H9 (cell line): Measurements from ENCODE around the gene IL1RAPL1. TPM values are rescaled to one million over a fixed set of nuclear protein-coding genes. Genes with fewer than 3 reads are reported as not detected.

Experiments used
- DNase-seq: peaks from one replicate; pipeline ENCODE4 v3.0.0-alpha.2; 2017
- H2AFZ ChIP-seq: one replicate; pipeline ENCODE4 v1.6.1; 2013; ENCODE audit warnings: mild to moderate bottlenecking, low read length, control low read depth, moderate library complexity
- H2AK5ac ChIP-seq: 2 replicates; pipeline ENCODE4 v1.6.1; 2013; ENCODE audit warnings: low read length, control low read depth, mixed read lengths; ENCODE audit not compliant: insufficient read length
- H2BK120ac ChIP-seq: one replicate; pipeline ENCODE4 v1.6.1; 2013; ENCODE audit warnings: low read depth, mild to moderate bottlenecking, low read length, control low read depth, inconsistent platforms; ENCODE audit not compliant: poor library complexity, severe bottlenecking
- H2BK12ac ChIP-seq: 2 replicates; pipeline ENCODE4 v1.6.1; 2013; ENCODE audit warnings: low read length, control low read depth, mixed read lengths, low read depth; ENCODE audit not compliant: insufficient read length
- H2BK15ac ChIP-seq: 2 replicates; pipeline ENCODE4 v1.6.1; 2013; ENCODE audit warnings: low read depth, low read length, control low read depth
- H2BK20ac ChIP-seq: one replicate; pipeline ENCODE4 v1.6.1; 2013; ENCODE audit warnings: low read depth, mild to moderate bottlenecking, low read length, control low read depth, inconsistent platforms; ENCODE audit not compliant: poor library complexity, severe bottlenecking
- H2BK5ac ChIP-seq: 2 replicates; pipeline ENCODE4 v1.6.1; 2013; ENCODE audit warnings: low read length, control low read depth, mixed read lengths; ENCODE audit not compliant: insufficient read length
- H3K14ac ChIP-seq: 2 replicates; pipeline ENCODE4 v1.6.1; 2013; ENCODE audit warnings: low read length, control low read depth; ENCODE audit not compliant: insufficient read depth
- H3K18ac ChIP-seq: 2 replicates; pipeline ENCODE4 v1.6.1; 2013; ENCODE audit warnings: low read depth, mild to moderate bottlenecking, mixed read lengths, low read length, control low read depth; ENCODE audit not compliant: insufficient read length
- H3K23ac ChIP-seq: 2 replicates; pipeline ENCODE4 v1.6.1; 2013; ENCODE audit warnings: low read length, control low read depth, mixed read lengths, low read depth; ENCODE audit not compliant: insufficient read length
- H3K23me2 ChIP-seq: 2 replicates; pipeline ENCODE4 v1.6.1; 2013; ENCODE audit warnings: low read depth, mild to moderate bottlenecking, mixed read lengths, low read length, control low read depth; ENCODE audit not compliant: insufficient read length, poor library complexity, severe bottlenecking
- H3K27ac ChIP-seq: 2 replicates; pipeline ENCODE4 v1.5.1; 2013; ENCODE audit warnings: low read length, control low read depth, mixed read lengths, low read depth; ENCODE audit not compliant: insufficient read length
- H3K27me3 ChIP-seq: 2 replicates; pipeline ENCODE4 v1.6.1; 2013; ENCODE audit warnings: low read length, control low read depth, inconsistent platforms; ENCODE audit not compliant: insufficient read depth
- H3K4ac ChIP-seq: 2 replicates; pipeline ENCODE4 v1.6.1; 2013; ENCODE audit warnings: low read depth, mild to moderate bottlenecking, control low read depth, inconsistent platforms, low read length, moderate library complexity
- H3K4me1 ChIP-seq: 2 replicates; pipeline ENCODE4 v1.6.1; 2013; ENCODE audit warnings: low read length, control low read depth, inconsistent platforms; ENCODE audit not compliant: insufficient read depth
- H3K4me2 ChIP-seq: 2 replicates; pipeline ENCODE4 v1.6.1; 2013; ENCODE audit warnings: low read length, control low read depth, mixed read lengths; ENCODE audit not compliant: insufficient read length, insufficient read depth
- H3K56ac ChIP-seq: 2 replicates; pipeline ENCODE4 v1.6.1; 2013; ENCODE audit warnings: low read depth, mild to moderate bottlenecking, mixed read lengths, low read length, control low read depth; ENCODE audit not compliant: insufficient read length
- H3K79me1 ChIP-seq: 2 replicates; pipeline ENCODE4 v1.6.1; 2013; ENCODE audit warnings: low read depth, mild to moderate bottlenecking, moderate library complexity, low read length, control low read depth, inconsistent platforms; ENCODE audit not compliant: insufficient read depth, poor library complexity, severe bottlenecking
- H3K79me2 ChIP-seq: 2 replicates; pipeline ENCODE4 v1.6.1; 2013; ENCODE audit warnings: low read length, control low read depth, inconsistent platforms; ENCODE audit not compliant: insufficient read depth
- H3K9ac ChIP-seq: 2 replicates; pipeline ENCODE4 v1.6.1; 2013; ENCODE audit warnings: low read length, control low read depth, mixed read lengths; ENCODE audit not compliant: insufficient read length; ENCODE audit errors: extremely low read depth
- H3K9me3 ChIP-seq: one replicate; pipeline ENCODE4 v1.6.1; 2013; ENCODE audit warnings: low read depth, low read length, inconsistent platforms; ENCODE audit not compliant: control insufficient read depth
- H3T11ph ChIP-seq: one replicate; pipeline ENCODE4 v1.6.1; 2013; ENCODE audit warnings: mild to moderate bottlenecking, low read length, control low read depth, inconsistent platforms
- H4K20me1 ChIP-seq: one replicate; pipeline ENCODE4 v1.6.1; 2013; ENCODE audit not compliant: control insufficient read depth, insufficient read length, insufficient read depth
- H4K5ac ChIP-seq: 2 replicates; pipeline ENCODE4 v1.6.1; 2013; ENCODE audit warnings: low read depth, mild to moderate bottlenecking, mixed read lengths, low read length, control low read depth; ENCODE audit not compliant: insufficient read length
- H4K8ac ChIP-seq: replicated peaks from 2 replicates; pipeline ENCODE4 v1.6.1; 2013; ENCODE audit warnings: low read length, control low read depth, mixed read lengths, low read depth; ENCODE audit not compliant: insufficient read length
- H4K91ac ChIP-seq: 2 replicates; pipeline ENCODE4 v1.6.1; 2013; ENCODE audit warnings: low read depth, mild to moderate bottlenecking, moderate library complexity, mixed read lengths, low read length, control low read depth; ENCODE audit not compliant: insufficient read length
- H3K27ac Mint-ChIP-seq, 3 experiments: 2 replicates in 2 of 3; 3 replicates in 1 of 3; pipeline ENCODE4 v1.8.0; 2020 to 2021; ENCODE audit warnings: mixed read lengths in 3 of 3, mild to moderate bottlenecking in 1 of 3, moderate library complexity in 1 of 3
- H3K27me3 Mint-ChIP-seq: 2 replicates; pipeline ENCODE4 v1.8.0; 2021; ENCODE audit warnings: low read depth, mild to moderate bottlenecking, moderate library complexity, mixed read lengths
- H3K36me3 Mint-ChIP-seq, 3 experiments: 2 replicates in 2 of 3; 3 replicates in 1 of 3; pipeline ENCODE4 v1.8.0; 2020 to 2021; ENCODE audit warnings: low read depth in 3 of 3, mixed read lengths in 3 of 3; ENCODE audit not compliant: insufficient read depth in 1 of 3
- H3K4me1 Mint-ChIP-seq, 2 experiments: 2 replicates each; pipeline ENCODE4 v1.8.0; 2020; ENCODE audit warnings: mixed read lengths in 2 of 2
- H3K4me3 Mint-ChIP-seq, 2 experiments: 2 replicates in 1 of 2; 3 replicates in 1 of 2; pipeline ENCODE4 v1.8.0; 2020 to 2021; ENCODE audit warnings: mild to moderate bottlenecking in 2 of 2, mixed read lengths in 2 of 2, moderate library complexity in 1 of 2
- H3K9me3 Mint-ChIP-seq, 2 experiments: 2 replicates in 1 of 2; 3 replicates in 1 of 2; pipeline ENCODE4 v1.8.0; 2020; ENCODE audit warnings: mild to moderate bottlenecking in 2 of 2, mixed read lengths in 2 of 2, moderate library complexity in 1 of 2
- WGBS: extraction: QIAGEN DNeasy Blood & Tissue Kit; methylation state at CpG from one replicate; pipeline ENCODE4 v1.1.7; 2013; ENCODE audit warnings: missing lambda C conversion rate, low lambda C conversion rate, mixed read lengths; ENCODE audit not compliant: insufficient read length; ENCODE audit errors: extremely low coverage; 5-methylcytosine and 5-hydroxymethylcytosine counted together
- total RNA-seq: library from RNA; stranded (reverse); gene quantifications from 2 replicates; pipeline ENCODE4 v1.2.1, GENCODE V29; 2021
- TF ChIP-seq, protein P1 (sequence below): fragments of 200-600 bp; sonication (generic); conservative IDR thresholded peaks from 3 replicates; pipeline ENCODE4 v1.8.0; 2021; ENCODE audit warnings: antibody characterized with exemption, mild to moderate bottlenecking

IL1RAPL1 gene
- total RNA-seq, 1 experiment from 2014 or later, result 0.31 TPM

DNA sequence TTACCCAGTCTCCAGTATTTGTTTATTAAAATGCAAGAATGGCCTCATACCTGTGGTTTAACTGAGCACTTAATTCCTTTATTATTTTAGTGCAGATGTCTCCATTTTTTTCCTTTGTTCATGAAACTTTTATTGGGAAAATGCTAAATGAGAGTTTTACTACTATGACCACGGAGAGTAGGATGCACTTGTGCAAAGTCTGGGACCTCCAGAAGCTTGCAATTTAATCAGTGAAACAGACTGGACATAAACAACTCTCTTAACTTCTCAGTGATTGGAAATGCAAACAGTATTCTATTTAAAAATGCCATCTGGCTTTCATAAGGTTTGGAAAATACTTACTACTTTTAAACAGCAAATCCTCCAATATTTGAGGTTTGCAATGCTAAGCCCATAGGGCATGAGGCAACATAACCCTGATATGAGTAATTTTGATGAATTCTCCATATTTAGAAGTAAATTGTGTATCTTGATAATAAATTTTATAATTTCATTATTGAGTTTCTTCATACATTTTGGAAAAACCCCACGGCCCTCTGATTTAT lies 909.5 kb downstream of the IL1RAPL1 start:
- Histone ChIP-seq H4K91ac (no peak overlapping the region), H3K27me3 (no peaks in the 10 kb centered on the region), H4K5ac (no peak overlapping the region), H3K18ac (no peak overlapping the region), H3K27ac (no peak overlapping the region), H4K20me1 (no peaks in the 10 kb centered on the region), H3K23me2 (no peaks in the 10 kb centered on the region), H2BK20ac (no peak overlapping the region), H3K14ac (no peak overlapping the region), H2BK12ac (no peak overlapping the region), H2BK120ac (no peak overlapping the region), H3K4me1 (no peaks in the 10 kb centered on the region), H3K4ac (no peak overlapping the region), H4K8ac (no peak overlapping the region), H2BK5ac (no peak overlapping the region), H2BK15ac (no peak overlapping the region), H3K56ac (no peak overlapping the region), H3K9me3 (no peaks in the 10 kb centered on the region), H3T11ph (no peak overlapping the region), H2AFZ (no peak overlapping the region), H3K23ac (no peak overlapping the region), H2AK5ac (no peak overlapping the region), H3K79me2 (no peaks in the 10 kb centered on the region), H3K4me2 (no peak overlapping the region), H3K9ac (no peak overlapping the region), H3K79me1 (no peaks in the 10 kb centered on the region)
- H3K9me3 Mint-ChIP-seq, result peaks cover 3 to 41% of the 10 kb centered on the region in 2 experiments
- H3K36me3 Mint-ChIP-seq, result no peaks in the 10 kb centered on the region; a peak in 1 of 7 replicates
- no peak overlapping the region for H3K4me3 Mint-ChIP-seq
- H3K27ac Mint-ChIP-seq, result no peak overlapping the region
- peaks cover 5 to 6% of the 10 kb centered on the region in 2 experiments; a peak in 3 of 4 replicates for H3K4me1 Mint-ChIP-seq
- no peaks in the 10 kb centered on the region; the same call in none of the 2 replicates for H3K27me3 Mint-ChIP-seq
- DNase-seq, result no peak
- WGBS, result no CpG with 5 or more reads among the region's 2 CpGs
- TF ChIP-seq, protein P1, sequence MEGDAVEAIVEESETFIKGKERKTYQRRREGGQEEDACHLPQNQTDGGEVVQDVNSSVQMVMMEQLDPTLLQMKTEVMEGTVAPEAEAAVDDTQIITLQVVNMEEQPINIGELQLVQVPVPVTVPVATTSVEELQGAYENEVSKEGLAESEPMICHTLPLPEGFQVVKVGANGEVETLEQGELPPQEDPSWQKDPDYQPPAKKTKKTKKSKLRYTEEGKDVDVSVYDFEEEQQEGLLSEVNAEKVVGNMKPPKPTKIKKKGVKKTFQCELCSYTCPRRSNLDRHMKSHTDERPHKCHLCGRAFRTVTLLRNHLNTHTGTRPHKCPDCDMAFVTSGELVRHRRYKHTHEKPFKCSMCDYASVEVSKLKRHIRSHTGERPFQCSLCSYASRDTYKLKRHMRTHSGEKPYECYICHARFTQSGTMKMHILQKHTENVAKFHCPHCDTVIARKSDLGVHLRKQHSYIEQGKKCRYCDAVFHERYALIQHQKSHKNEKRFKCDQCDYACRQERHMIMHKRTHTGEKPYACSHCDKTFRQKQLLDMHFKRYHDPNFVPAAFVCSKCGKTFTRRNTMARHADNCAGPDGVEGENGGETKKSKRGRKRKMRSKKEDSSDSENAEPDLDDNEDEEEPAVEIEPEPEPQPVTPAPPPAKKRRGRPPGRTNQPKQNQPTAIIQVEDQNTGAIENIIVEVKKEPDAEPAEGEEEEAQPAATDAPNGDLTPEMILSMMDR, result no peak
